HUES6 (cell line): ENCODE data around the gene PRDM16.

Experiments
- H3K27ac ChIP-seq: 2 replicates; pipeline ENCODE4 v1.7.0; 2013; ENCODE audit warnings: low read depth, mild to moderate bottlenecking, low read length, inconsistent platforms
- H3K27me3 ChIP-seq: 2 replicates; pipeline ENCODE4 v1.6.1; 2013; ENCODE audit warnings: low read length; ENCODE audit not compliant: control insufficient read depth, insufficient read depth
- H3K36me3 ChIP-seq: 2 replicates; pipeline ENCODE4 v1.6.1; 2013; ENCODE audit warnings: low read length; ENCODE audit not compliant: control insufficient read depth, insufficient read depth
- H3K4me1 ChIP-seq: 2 replicates; pipeline ENCODE4 v1.6.1; 2013; ENCODE audit warnings: low read length; ENCODE audit not compliant: control insufficient read depth, insufficient read depth
- H3K4me3 ChIP-seq: 2 replicates; pipeline ENCODE4 v1.5.1; 2013; ENCODE audit warnings: low read depth, low read length
- H3K9ac ChIP-seq: one replicate; pipeline ENCODE4 v1.6.1; 2013; ENCODE audit warnings: mild to moderate bottlenecking, low read length
- H3K9me3 ChIP-seq: 2 replicates; pipeline ENCODE4 v1.6.1; 2013; ENCODE audit warnings: low read depth, low read length; ENCODE audit not compliant: control insufficient read depth, insufficient read depth

The PRDM16 gene

GRCh38 chr1:3474421-3474820 is 405.4 kb downstream of the PRDM16 start:
- H3K9me3 ChIP-seq, result no peaks in the 10 kb centered on the region
- H3K27ac ChIP-seq, result no peak overlapping the region
- H3K36me3 ChIP-seq, result peaks cover 41% of the 10 kb centered on the region
- no peak overlapping the region for H3K4me3 ChIP-seq
- no peaks in the 10 kb centered on the region for H3K27me3 ChIP-seq
- H3K4me1 ChIP-seq, result peaks cover 16% of the 10 kb centered on the region
- no peak overlapping the region for H3K9ac ChIP-seq

GRCh38 chr1:3475839-3476573 is 407.0 kb downstream of the PRDM16 start:
- Histone ChIP-seq H3K9ac (no peak overlapping the region), H3K36me3 (peaks cover 38% of the 10 kb centered on the region), H3K9me3 (no peaks in the 10 kb centered on the region), H3K27me3 (no peaks in the 10 kb centered on the region), H3K4me1 (peaks cover 11% of the 10 kb centered on the region), H3K27ac (no peak overlapping the region), H3K4me3 (no peak overlapping the region)

GRCh38 chr1:3476666-3477065 is 407.7 kb downstream of the PRDM16 start:
- H3K27me3 ChIP-seq, result no peaks in the 10 kb centered on the region
- H3K4me1 ChIP-seq, result peaks cover 5% of the 10 kb centered on the region
- no peak overlapping the region for H3K4me3 ChIP-seq
- no peak overlapping the region for H3K9ac ChIP-seq
- H3K27ac ChIP-seq, result no peak overlapping the region
- no peaks in the 10 kb centered on the region for H3K9me3 ChIP-seq
- H3K36me3 ChIP-seq, result peaks cover 38% of the 10 kb centered on the region

GRCh38 chr1:3477241-3477995 is 408.4 kb downstream of the PRDM16 start:
- H3K4me3 ChIP-seq, result no peak overlapping the region
- no peak overlapping the region for H3K27ac ChIP-seq
- H3K9ac ChIP-seq, result no peak overlapping the region
- peaks cover 33% of the 10 kb centered on the region for H3K36me3 ChIP-seq
- no peaks in the 10 kb centered on the region for H3K27me3 ChIP-seq
- H3K9me3 ChIP-seq, result no peaks in the 10 kb centered on the region
- no peaks in the 10 kb centered on the region for H3K4me1 ChIP-seq

- no peak overlapping the region for H3K9ac ChIP-seq
- H3K27me3 ChIP-seq, result no peaks in the 10 kb centered on the region
- H3K4me1 ChIP-seq, result no peaks in the 10 kb centered on the region
- no peak overlapping the region for H3K27ac ChIP-seq
- no peaks in the 10 kb centered on the region for H3K9me3 ChIP-seq
- peaks cover 27% of the 10 kb centered on the region for H3K36me3 ChIP-seq
- no peak overlapping the region for H3K4me3 ChIP-seq
Observed at GRCh38 chr1:3478187-3478586, 409.2 kb downstream of the PRDM16 start.

GRCh38 chr1:3479511-3480368 is 410.7 kb downstream of the PRDM16 start:
- no peak overlapping the region for H3K9ac ChIP-seq
- no peaks in the 10 kb centered on the region for H3K27me3 ChIP-seq
- H3K27ac ChIP-seq, result no peak overlapping the region
- H3K4me1 ChIP-seq, result no peaks in the 10 kb centered on the region
- no peak overlapping the region for H3K4me3 ChIP-seq
- H3K9me3 ChIP-seq, result no peaks in the 10 kb centered on the region
- H3K36me3 ChIP-seq, result peaks cover 16% of the 10 kb centered on the region; the same call in 1 of the 2 replicates

GRCh38 chr1:3480369-3480719 is 411.3 kb downstream of the PRDM16 start:
- peaks cover 16% of the 10 kb centered on the region; the same call in 1 of the 2 replicates for H3K36me3 ChIP-seq
- H3K9me3 ChIP-seq, result peaks cover 3% of the 10 kb centered on the region; the same call in 1 of the 2 replicates
- H3K4me1 ChIP-seq, result no peaks in the 10 kb centered on the region
- no peak overlapping the region for H3K27ac ChIP-seq
- H3K4me3 ChIP-seq, result no peak overlapping the region
- H3K27me3 ChIP-seq, result no peaks in the 10 kb centered on the region
- no peak overlapping the region for H3K9ac ChIP-seq

GRCh38 chr1:3481046-3481445 is 412.0 kb downstream of the PRDM16 start:
- no peak overlapping the region for H3K27ac ChIP-seq
- no peaks in the 10 kb centered on the region for H3K27me3 ChIP-seq
- no peak overlapping the region for H3K4me3 ChIP-seq

GRCh38 chr1:3481836-3482375 is 412.9 kb downstream of the PRDM16 start:
- Histone ChIP-seq H3K4me3 (no peak overlapping the region), H3K27ac (no peak overlapping the region), H3K36me3 (peaks cover 10% of the 10 kb centered on the region; the same call in 1 of the 2 replicates), H3K4me1 (no peaks in the 10 kb centered on the region), H3K9me3 (peaks cover 3% of the 10 kb centered on the region; the same call in 1 of the 2 replicates), H3K9ac (no peak overlapping the region), H3K27me3 (no peaks in the 10 kb centered on the region)

More at GRCh38 chr1:3481046-3481445, 412.0 kb downstream of the PRDM16 start:
- H3K4me1 ChIP-seq, result no peaks in the 10 kb centered on the region
- H3K36me3 ChIP-seq, result peaks cover 11% of the 10 kb centered on the region; the same call in 1 of the 2 replicates
- H3K9ac ChIP-seq, result no peak overlapping the region
- peaks cover 3% of the 10 kb centered on the region; the same call in 1 of the 2 replicates for H3K9me3 ChIP-seq

- no peaks in the 10 kb centered on the region for H3K27me3 ChIP-seq
- H3K9ac ChIP-seq, result no peak overlapping the region
- H3K36me3 ChIP-seq, result peaks cover 10% of the 10 kb centered on the region; the same call in 1 of the 2 replicates
- peaks cover 3% of the 10 kb centered on the region; the same call in 1 of the 2 replicates for H3K9me3 ChIP-seq
- H3K4me3 ChIP-seq, result no peak overlapping the region
- no peaks in the 10 kb centered on the region for H3K4me1 ChIP-seq
- H3K27ac ChIP-seq, result no peak overlapping the region
Observed at GRCh38 chr1:3482378-3482849, 413.4 kb downstream of the PRDM16 start.
